Femur (tissue), 1 donor: ENCODE measurements around the gene SOHLH2.

Source experiments
- DNase-seq: peaks from one replicate; pipeline ENCODE4 v3.0.0-alpha.2; 2017

Gene SOHLH2

GRCh38 chr13:36214163-36214921 lies at the start of gene SOHLH2:
TSS of gene SOHLH2 (minus strand) at chr13:36214556. CDS start at chr13:36214526, 30 bp downstream.
- DNase-seq, result no peak

GRCh38 chr13:36261976-36262375 lies 47.6 kb upstream of the SOHLH2 start:
- DNase-seq, result no peak

- no peak for DNase-seq
Measured at GRCh38 chr13:36261011-36261410, 46.7 kb upstream of the SOHLH2 start.

GRCh38 chr13:36259361-36260137 lies 45.2 kb upstream of the SOHLH2 start:
- no peak for DNase-seq

- no peak for DNase-seq
Measured at GRCh38 chr13:36258831-36259230, 44.5 kb upstream of the SOHLH2 start.

- no peak for DNase-seq
Measured at GRCh38 chr13:36251526-36251925, 37.2 kb upstream of the SOHLH2 start.

- no peak for DNase-seq
Measured at GRCh38 chr13:36251017-36251416, 36.7 kb upstream of the SOHLH2 start.

GRCh38 chr13:36248700-36249099 lies 34.3 kb upstream of the SOHLH2 start:
- no peak for DNase-seq

- no peak for DNase-seq
Measured at GRCh38 chr13:36244990-36245389, 30.6 kb upstream of the SOHLH2 start.

GRCh38 chr13:36244073-36244472 lies 29.7 kb upstream of the SOHLH2 start:
- no peak for DNase-seq

- no peak for DNase-seq
Measured at GRCh38 chr13:36242761-36243160, 28.4 kb upstream of the SOHLH2 start.

- no peak for DNase-seq
Measured at GRCh38 chr13:36231236-36231635, 16.9 kb upstream of the SOHLH2 start.

GRCh38 chr13:36224730-36225129 lies 10.4 kb upstream of the SOHLH2 start:
- DNase-seq, result no peak

- DNase-seq, result no peak
Measured at GRCh38 chr13:36219883-36220282, 5.5 kb upstream of the SOHLH2 start.

- no peak for DNase-seq
Measured at GRCh38 chr13:36217456-36217855, 3.1 kb upstream of the SOHLH2 start.

- no peak for DNase-seq
Measured at GRCh38 chr13:36212789-36213188, 1.6 kb downstream of the SOHLH2 start.

GRCh38 chr13:36211567-36211966 lies 2.8 kb downstream of the SOHLH2 start:
- DNase-seq, result no peak

GRCh38 chr13:36210738-36211137 lies 3.6 kb downstream of the SOHLH2 start:
- DNase-seq, result no peak

- DNase-seq, result no peak
Measured at GRCh38 chr13:36207672-36208071, 6.7 kb downstream of the SOHLH2 start.

- DNase-seq, result no peak
Measured at GRCh38 chr13:36193151-36193855, 21.1 kb downstream of the SOHLH2 start.

GRCh38 chr13:36192166-36192565 lies 22.2 kb downstream of the SOHLH2 start:
- DNase-seq, result peak; percentile 63

GRCh38 chr13:36190771-36191170 lies 23.6 kb downstream of the SOHLH2 start:
- no peak for DNase-seq

GRCh38 chr13:36188441-36188840 lies 25.9 kb downstream of the SOHLH2 start:
- DNase-seq, result no peak

GRCh38 chr13:36183901-36184300 lies 30.5 kb downstream of the SOHLH2 start:
- DNase-seq, result no peak
